ENCODE results near the gene MX2.
"Not testable (repeated sequence)": the region's sequence is repeated elsewhere in the genome, so short reads cannot be mapped to it uniquely, and the experiment has no call there.

Gene MX2

DNA sequence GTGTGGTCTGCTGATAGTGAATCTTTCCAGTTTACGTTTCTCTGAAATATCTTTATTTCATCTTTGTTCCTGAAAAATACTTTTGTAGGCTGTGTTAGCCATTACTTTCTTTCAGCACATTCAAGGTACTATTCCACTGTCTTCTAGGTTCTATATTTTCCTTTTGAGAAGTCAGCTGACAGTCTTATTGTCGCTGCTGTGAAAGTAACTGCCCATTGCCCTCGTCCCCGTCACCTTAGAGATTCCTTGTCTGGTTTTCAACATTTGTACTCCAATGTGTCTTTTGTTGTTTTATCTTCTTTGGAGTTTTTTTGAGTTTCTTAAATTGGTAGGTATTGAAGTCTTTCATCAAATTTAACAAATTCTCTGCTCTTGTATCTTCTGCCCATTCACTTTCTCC, 19.8 kb upstream of the MX2 start:
- no peak for DNase-seq

DNA sequence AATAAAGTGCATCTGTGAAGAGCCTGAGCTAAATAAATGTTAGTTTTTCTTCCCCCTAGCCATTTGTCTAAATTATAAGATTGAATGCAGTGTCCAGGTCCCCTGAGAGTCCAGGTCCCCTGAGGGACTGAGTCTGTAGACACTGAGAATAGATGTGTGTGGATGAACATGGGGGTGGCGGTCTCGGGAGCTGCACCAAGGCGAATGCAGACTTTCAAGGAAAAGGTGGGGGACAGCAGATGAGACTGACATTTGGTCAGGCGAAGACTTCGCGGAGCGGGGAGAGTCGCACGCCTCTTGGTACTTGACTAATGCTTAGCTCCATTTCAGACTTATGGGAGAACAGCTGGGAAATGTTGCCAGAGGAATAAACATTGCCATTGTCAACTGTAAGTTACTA, 17.7 kb upstream of the MX2 start:
- DNase-seq = no peak

DNA sequence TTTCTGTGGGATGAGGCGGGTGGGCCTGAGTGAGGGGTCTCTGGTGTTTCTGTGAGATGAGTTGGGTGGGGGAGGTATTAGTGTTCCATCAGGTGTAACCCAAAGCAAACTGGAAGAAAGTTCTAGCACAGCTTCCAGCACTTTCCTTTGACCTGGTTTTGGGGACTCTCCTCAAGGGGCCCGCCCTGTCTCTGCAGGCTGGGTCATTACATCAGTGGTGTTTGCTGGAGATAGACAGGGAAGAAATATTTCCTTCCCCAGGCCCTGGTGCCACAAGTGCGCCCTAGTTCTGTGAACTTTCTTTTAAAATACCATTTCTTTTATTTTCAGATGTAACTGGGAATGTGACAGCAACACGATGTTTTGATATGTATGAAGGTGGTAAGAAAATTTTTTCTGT, 16.5 kb upstream of the MX2 start:
- no peak for DNase-seq

DNA sequence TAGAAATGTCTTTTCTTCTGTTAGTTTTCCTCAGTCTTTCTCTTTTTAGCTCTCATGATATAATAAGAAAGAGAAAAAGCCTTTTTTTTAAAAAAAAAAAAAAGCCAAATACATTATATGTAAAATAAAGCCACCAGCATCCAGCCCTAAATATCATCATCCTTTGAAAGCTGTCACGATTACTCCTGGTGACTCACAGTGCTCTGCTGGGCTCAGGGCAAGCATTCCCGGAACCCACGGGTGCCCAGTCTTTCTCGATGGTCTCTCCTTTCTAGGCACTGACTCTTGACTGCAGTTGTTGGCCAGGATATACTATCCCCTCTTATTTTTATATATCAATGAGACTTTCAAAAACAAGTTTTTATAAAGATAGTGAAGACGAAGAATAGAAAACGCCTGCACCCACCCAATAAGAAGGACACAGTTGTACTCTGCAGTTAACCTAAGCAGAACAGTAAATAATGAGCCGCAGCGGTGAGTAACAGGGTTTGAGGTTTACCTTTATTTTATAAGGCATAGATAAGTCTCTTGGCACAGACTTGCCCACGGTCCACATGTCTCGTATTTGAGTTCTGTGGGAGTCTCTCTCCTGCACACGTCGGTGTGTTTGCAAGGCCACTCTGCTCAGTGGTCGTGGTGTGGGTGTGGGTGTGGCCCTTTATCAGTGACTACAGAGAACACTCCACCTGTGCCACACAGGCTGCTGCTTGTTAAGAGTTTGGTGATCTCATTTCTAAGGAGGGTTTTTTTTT, 15.7 kb upstream of the MX2 start:
- DNase-seq = no peak

DNA sequence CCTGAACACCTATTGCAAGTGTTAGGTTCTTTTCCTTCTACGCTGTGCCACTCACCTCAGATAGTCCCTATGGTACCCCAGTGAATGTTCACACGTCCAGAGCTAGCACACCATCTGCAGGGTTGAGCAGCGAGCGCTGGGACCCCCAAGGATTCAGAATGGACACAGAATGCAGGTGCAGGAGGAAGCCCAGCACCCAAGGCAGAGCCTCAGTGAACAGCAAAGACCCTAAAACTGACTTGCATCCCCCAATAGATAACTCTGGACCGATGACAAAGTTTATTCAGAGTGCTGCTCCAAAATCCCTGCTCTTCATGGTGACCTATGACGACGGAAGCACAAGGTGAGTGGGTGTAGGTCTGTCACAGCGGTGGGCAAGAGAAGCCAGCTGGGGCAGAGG, 15.1 kb upstream of the MX2 start:
- DNase-seq = no peak

DNA sequence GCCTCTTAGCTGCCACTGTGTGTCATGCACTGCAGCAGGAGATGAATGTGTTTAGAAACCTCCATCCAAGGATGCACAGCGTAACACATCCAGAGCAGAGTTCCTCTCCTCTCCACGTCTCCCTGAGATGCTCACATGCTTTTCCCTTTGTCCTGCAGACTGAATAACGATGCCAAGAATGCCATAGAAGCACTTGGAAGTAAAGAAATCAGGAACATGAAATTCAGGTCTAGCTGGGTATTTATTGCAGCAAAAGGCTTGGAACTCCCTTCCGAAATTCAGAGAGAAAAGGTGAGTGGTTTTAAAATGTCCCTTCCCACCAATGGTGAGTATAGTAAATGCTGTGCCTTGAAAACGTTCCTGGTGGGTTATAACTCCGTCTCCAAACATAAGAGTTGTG, 13.4 kb upstream of the MX2 start:
- no peak for DNase-seq

DNA sequence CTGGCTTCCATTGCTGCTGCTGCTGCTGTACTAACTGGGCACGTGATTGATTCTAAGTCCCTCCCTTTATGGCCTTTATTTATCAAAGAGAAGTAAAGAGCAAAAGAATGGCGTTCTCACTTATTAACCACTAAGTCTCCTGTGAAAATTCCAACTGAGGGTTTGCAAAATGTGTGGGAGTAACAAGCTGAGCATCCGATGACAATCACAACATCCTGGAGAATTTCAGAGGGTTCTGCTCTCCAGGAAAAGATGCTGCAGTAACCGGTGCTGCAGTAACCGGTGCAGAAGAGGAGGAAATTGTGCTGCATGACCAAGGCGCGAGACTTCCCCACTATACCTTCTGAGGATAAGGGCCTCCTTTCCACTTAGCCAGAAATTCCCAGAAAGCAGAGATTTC, 12.7 kb upstream of the MX2 start:
- no peak for DNase-seq

DNA sequence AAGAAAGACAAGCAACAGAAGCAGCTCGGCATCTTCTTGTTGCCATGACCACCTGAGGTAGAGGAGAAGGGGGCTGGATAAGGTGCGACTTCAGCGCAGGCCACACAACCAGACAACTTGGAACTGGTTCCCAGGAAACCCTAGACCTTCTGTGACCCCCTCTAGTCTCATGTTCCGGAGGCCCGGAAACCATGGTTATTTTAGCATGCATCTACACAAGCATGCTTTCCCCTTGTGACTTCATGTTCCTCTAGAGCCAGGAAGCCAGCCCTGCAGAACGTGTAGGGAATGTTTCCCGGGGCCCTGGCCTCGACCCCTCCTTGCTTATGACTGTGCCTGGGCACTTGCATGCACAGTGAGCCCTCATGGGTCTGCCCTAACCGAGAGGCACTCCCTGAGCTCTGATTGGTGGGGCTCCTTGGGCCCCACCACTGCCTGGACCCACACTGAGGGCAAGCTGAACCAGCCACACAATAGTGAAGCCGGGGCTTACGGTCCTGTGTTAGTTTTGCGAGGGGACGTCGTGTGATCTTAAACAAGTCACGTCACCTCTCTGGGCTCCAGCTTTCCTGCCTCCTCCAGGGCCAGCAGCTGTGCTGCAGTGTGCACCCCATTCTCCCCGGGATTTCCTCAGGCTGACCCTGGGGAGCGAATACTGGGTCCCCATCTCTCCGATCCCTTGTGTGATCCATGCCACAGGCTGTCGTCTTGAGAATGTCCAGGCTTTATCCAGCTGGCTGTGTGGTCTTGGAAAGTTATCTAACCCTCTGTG, 12.0 kb upstream of the MX2 start:
- DNase-seq = no peak

DNA sequence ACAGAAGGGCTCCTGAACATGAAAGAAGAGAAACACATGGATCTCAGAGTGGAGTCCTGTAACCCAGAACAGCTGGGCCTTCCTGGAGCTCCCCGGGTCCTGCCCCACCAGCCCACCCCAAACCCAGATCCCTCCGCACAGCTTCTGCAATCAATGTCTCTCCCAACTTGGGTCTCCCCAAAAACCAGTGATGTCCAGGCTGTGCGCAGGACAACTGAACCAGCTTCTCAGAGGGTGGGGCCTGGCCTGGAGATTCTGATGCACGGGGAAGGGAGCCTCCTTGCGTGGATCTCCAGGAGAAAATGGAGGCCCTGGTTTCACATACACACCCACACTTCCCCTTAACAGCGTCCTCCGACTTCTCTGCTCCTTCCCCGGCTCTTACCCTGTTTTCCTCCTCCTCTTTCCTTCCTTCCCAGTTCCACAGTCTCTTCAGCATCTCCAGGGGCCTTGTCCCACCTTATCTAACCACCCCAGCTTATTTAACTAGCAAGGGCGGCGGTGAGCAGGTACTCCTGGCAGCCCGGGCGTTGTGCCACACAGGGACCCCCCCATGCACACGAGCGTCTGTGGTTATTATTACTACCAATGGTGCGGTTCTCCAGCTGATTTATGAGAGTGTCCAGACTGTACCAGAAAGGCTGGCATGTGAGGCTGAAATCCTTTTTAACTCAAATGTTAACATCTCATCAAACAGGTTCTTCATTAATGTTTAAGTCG, 11.2 kb upstream of the MX2 start:
- no peak for DNase-seq

DNA sequence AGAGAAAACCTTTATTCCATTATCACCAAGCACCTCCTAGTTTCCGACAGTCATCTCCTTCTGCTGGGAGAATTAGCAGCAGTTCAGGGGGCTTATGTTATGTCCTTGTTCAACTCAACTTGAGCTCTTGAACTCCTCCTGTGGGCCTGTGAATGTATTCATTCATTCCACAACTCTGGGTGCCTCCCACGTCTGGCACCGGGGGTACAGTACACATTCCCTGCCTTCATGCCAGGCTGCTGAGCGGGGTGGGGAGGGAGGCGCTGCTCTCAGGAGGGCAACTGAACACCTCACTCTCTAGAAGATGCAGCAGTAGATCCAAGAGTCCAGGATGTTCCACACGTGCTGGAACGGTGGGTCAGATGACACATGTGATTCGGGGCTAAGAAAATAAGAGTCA, 4.3 kb upstream of the MX2 start:
- no peak for DNase-seq

DNA sequence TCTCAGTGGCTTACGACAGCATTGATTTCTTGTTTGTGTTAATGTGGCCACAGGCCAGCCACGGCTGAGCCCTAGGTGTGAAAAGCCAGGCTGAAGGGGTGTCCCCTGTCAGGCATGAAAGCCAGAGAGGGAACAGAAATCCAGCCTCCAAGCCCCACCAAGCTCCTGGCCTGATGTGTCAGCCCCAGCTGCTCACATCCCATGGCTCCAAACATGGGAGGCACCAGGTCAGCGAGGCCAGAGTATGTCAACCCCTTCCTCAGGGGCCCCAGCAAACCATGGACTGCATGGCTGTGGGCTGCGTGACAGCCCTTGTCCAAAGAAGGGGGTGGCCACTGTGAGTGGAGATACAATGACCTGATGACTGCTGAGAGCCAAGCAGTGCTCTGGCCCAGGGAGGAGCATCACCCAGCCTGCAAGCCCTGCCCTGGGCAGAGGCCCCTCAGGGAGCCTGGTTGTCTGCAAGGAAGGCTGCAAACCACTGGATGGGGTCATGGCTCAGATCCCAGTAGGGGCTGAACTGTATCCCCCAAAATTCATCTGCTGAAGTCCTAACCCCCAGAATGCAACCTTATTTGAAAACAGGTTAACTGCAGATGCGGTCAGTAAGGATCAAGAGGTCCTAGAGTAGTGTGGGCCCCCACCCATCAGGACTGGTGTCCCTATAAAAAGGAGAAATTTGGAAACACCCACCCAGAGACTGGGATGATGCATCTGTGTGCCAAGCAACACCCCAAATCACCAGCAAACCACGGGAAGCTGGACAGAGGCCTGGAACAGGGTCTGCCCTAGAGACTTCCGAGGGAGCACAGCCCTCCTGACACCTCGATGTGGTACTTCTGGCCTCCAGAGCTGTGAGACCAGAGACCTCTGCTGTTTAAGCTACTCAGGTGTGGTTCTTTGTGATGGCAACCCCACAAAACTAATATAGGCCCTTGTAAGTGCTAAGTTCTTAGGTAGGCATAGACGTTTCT, 3.3 kb upstream of the MX2 start:
- no peak for DNase-seq

DNA sequence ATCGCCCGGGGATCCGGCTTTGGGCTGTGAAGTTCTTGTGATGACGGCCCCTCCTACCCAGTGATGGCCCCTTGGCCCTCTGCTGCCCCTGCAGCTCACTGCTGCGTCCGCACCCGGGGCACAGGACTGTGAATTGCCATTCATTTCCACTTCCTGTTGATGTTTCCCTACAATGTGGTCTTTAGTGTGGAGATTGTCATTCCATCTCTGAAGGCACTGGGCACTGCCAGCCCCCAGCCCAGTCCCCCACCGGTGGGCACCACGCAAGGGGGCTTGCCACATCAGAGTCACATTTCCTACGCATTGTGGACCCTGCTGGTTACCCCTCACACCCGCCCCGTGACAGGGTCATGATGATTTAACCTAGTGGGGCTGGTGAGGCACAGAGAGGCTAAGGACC, 2.5 kb upstream of the MX2 start:
- DNase-seq = no peak

DNA sequence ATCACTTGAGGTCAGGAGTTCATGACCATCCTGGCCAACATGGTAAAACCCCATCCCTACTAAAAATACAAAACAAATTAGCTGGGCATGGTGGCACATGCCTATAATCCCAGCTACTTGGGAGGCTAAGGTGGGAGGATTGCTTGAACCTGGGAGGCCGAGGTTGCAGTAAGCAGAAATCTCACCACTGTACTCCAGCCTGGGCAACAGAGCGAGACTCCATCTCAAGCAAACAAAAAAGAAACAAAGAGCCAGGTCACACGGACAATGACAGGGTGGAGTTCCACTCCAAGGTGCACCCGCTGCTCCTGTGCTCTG, 2.1 kb upstream of the MX2 start:
- DNase-seq = not testable (repeated sequence)

DNA sequence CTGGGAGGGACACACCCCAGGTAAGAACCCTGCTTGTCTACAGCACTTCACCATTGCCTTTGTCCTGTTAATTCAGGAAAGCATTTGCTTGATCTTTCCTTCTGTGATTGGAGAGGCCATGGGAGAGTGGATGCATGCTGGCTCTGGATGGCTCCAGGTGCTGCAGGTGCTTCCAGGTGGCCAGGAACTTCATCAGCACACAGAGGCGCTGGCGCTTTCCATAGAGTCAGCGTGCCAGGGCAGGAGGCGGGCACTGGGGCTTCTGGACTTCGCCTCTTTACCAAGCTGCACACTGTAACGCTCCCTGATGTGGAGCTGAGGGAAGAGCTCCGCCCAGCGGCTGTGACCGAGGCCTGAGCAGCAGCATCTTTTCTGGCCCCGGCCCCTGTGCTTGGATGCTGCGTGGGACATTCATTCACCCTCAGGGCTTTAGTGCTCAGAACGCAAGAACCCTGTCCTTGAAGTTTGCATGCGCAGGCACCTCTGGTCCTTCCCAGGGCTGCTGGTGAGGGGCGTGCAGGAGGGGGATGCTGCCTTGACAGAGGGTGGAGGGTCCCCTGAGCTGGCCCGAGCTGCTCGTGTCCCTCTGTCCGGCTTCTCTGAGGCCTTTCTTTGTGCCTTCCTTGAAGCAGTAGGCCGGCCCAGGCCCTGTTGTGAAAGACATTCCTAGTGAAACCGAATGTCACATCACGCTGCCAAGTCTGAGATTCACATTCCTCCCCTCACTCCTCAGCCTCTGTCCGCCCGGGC, 1.6 kb upstream of the MX2 start:
- DNase-seq = peak; percentile 7

DNA sequence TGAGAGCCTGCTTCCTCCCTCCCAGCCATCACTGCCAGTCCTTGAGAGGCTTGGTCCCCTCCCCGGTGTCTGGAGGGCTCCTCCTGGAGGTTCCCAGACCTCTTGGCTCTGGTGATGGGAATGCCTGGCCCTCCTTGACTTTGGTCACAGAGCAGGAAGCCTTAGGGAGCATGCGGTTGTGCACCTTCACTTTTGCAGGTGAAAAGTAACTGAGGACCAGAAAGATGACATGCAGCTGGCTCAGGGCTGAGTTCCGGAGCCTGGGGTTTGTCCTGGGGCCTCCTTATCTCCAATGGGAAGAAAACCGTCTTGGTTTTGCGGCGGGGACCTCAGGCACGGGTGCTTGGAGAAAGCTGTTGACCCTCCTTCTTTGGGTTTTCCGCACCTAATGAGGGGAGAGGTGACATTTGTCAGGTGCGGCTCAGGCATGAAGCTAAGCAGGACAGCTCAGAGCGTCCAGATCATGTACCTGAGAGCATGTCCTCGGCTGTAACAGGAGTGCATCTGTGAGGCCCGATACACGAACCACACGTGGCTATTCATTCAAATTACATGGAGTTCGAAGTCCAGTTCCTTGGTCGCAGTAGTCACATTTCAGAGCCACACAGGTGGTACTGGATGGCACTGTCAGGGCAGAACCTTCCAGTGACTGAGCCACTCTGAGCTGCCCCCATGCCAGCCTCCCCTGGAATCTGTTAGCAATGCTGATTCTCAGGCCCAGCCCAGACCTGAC, 608 bp upstream of the MX2 start:
- no peak for DNase-seq

DNA sequence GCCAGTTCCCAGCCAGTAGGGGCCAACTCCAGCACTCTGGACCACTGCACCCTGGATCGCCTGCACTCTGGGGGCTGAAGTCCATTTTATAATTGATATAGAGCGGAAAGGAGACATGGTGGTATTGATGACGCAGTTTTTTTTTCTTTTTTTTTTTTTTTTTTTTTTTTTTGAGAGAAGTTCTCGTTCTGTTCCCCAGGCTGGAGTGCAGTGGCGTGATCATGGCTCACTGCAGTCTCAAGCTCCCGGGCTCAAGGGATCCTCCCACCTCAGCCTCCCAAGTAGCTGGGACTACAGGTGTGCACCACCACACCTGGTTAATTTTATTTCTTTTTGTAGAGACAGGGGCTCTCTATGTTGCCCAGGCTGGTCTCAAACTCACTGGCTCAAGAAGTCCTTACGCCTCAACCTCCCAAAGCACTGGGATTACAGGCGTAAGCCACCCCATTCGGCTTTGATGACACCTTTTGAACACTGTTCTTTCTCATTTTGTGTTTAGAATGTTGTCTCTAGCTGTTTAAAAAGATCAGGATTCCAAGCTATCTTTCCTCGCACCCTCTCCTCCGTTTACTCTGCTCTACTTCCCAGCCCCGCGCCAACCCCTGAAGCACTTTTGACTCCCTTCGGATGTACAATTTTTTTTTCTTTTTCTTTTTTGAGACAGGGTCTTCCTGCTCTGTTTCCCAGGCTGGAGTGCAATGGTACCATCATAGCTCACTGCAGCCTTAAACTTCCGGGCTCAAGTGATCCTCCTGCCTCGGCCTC, 960 bp downstream of the MX2 start:
- DNase-seq = no peak

DNA sequence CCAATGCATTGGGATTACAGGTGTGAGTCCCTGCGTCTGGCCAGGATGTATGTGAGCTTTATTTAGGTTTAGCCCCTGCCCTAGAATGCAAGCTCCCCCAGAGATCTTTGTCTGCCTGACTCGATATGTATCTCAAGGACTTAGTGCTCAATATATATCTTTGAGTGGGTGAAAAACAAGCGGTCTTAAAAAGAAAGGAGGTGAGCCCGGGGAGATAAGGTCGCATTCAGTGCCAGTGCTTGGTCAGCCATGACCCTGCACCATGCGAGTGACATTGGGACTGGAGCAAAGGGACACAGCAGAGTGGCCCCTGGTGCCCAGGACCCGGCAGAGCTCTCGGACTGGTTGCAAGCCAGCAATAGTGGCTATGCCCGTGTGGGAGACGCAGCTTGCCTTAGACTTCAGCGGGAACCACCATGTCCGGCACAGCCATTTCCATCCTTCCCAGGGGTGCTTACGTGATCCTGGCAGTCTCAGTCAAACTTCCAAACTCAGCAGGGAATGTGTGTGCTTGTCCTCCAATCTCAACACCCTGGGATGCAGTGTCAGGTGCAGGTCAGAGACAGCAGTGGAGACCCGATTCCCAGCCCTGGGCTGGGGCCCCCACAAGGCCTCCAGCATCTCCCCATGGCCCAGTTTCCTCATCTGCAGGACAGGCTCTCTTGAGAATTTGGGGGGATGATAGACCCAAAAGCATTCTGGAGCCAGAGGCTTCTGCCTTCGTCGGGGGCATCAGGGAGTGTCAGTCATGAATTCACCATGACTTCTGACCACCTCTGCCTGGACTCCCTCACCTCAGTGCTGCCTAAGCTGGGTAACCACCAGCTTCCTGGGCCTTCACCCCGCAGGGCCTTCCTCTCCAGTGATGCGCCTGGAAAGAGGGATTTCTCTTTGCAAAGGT, 1.8 kb downstream of the MX2 start:
- no peak for DNase-seq

DNA sequence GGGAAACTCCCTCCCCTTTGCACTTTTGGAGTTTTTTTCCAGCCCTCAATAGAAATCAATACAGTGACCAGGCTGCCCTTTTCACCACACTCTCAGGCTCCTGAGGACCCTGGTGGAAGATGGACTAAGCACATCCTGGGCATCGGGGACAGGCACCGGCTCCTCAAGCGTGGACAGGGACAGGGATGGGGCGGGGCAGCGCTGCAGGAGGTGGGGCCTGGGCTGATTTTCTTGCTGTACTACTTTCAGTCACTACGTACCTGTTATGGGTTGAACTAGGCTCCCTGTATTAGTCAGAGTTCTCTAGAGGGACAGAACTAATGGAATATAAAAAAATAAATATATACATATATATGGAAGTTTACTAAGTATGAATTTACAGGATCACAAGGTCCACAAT, 2.5 kb downstream of the MX2 start:
- DNase-seq = no peak

DNA sequence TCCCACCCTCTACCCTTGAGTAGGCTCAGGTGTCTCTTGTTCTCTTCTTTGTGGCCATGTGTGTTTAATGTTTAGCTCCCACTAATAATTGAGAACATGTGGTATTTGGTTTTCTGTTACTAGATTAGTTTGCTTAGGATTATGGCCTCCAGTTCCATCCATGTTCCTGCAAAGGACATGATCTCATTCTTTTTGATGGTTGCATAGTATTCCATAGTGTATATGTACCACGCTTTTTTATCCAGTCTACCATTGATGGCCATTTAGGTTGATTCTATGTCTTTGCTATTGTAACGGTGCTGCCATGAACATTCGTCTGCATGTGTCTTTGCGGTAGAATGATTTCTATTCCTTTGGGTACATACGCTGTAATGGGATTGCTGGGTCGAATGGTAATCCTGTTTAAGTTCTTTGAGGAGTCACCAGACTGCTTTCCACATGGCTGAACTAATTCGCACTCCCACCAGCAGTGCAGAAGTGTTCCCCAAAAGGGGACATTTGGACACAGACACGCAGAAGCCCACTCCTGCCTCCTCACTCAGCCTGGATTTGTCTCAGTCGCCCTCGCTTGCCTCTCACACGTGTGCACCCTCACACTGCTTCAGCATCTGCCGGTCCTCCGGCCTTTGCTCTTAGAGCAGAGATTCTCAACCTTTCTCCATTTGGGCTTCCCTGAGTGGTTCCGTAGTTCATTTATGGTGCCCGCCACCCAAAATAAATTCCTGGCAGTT, 3.7 kb downstream of the MX2 start:
- peak; percentile 86 for DNase-seq
